Natural killer cell (primary cell): ENCODE results near the gene SND1. TPM values are rescaled to one million over a fixed set of nuclear protein-coding genes. Genes with fewer than 3 reads are reported as not detected.

Source experiments
- ATAC-seq, 3 donors: fragments of 150-1000 bp in 2 of 3; fragments of 200-7000 bp in 1 of 3; cut with Tn5 transposase; 1 replicate in 1 of 3; 2 replicates in 2 of 3; pipeline ENCODE4 v1.10.0; 2021; ENCODE audit warnings: mild to moderate bottlenecking in 2 of 3, moderate library complexity in 2 of 3
- DNase-seq, 2 donors: peaks; one replicate each; pipeline versions ENCODE4 v3.0.0 to v3.0.0-alpha.2; 2013 to 2021; ENCODE audit warnings: mixed read lengths in 1 of 2
- H3K27ac ChIP-seq: one replicate; pipeline ENCODE4 v1.5.1; 2013; ENCODE audit warnings: mild to moderate bottlenecking, low read length
- H3K27me3 ChIP-seq: one replicate; pipeline ENCODE4 v1.6.1; 2013; ENCODE audit warnings: low read length; ENCODE audit not compliant: control insufficient read depth, insufficient read depth
- H3K36me3 ChIP-seq: one replicate; pipeline ENCODE4 v1.6.1; 2013; ENCODE audit warnings: low read length; ENCODE audit not compliant: control insufficient read depth, insufficient read depth
- H3K4me1 ChIP-seq: one replicate; pipeline ENCODE4 v1.6.1; 2013; ENCODE audit warnings: low read length; ENCODE audit not compliant: control insufficient read depth, insufficient read depth
- H3K4me3 ChIP-seq: one replicate; pipeline ENCODE4 v1.5.1; 2013; ENCODE audit warnings: low read length
- H3K9me3 ChIP-seq: one replicate; pipeline ENCODE4 v1.6.1; 2013; ENCODE audit warnings: low read length; ENCODE audit not compliant: control insufficient read depth, insufficient read depth
- H3K27ac Mint-ChIP-seq, 2 donors: one replicate each; pipeline ENCODE4 v1.8.0; 2022; ENCODE audit warnings: mild to moderate bottlenecking in 2 of 2, mixed read lengths in 2 of 2, moderate library complexity in 1 of 2
- H3K27me3 Mint-ChIP-seq, 2 donors: one replicate each; pipeline ENCODE4 v1.8.0; 2022; ENCODE audit warnings: low read depth in 2 of 2, mixed read lengths in 2 of 2
- H3K36me3 Mint-ChIP-seq: one replicate; pipeline ENCODE4 v1.8.0; 2022; ENCODE audit warnings: mixed read lengths
- H3K4me1 Mint-ChIP-seq, 2 donors: one replicate each; pipeline ENCODE4 v1.8.0; 2022; ENCODE audit warnings: mixed read lengths in 2 of 2
- H3K4me3 Mint-ChIP-seq: one replicate; pipeline ENCODE4 v1.8.0; 2022; ENCODE audit warnings: mild to moderate bottlenecking, moderate library complexity, mixed read lengths
- H3K9me3 Mint-ChIP-seq, 2 donors: one replicate each; pipeline ENCODE4 v1.8.0; 2022; ENCODE audit warnings: mixed read lengths in 2 of 2
- CTCF ChIP-seq: fragments of 200-600 bp; IDR thresholded peaks from one replicate; pipeline ENCODE4 v1.8.0; 2022; ENCODE audit warnings: antibody characterized with exemption
- WGBS: methylation state at CpG from one replicate; pipeline ENCODE4 v1.1.7; 2013; ENCODE audit warnings: missing lambda C conversion rate; ENCODE audit not compliant: insufficient coverage; 5-methylcytosine and 5-hydroxymethylcytosine counted together
- intact Hi-C: fragments of 100-400 bp; cut with micrococcal nuclease; formaldehyde crosslinking; loops from one replicate; pipeline ENCODE4 v1.14.2; 2022
- total RNA-seq, 4 donors: library from RNA; stranded (reverse); fragments of 120-200 nt in 1 of 4; gene quantifications; one replicate each; pipeline versions ENCODE4 v1.2.3 to v1.2.4, GENCODE V29; 2013 to 2022

Gene SND1
- total RNA-seq, 3 donors from 2014 or later (not counting 1 experiment from before 2014, with no cell fraction given) = 149 to 188 (median 149) TPM

GRCh38 chr7:127821146-127821545 is 169.2 kb downstream of the SND1 start:
- no peaks in the 10 kb centered on the region for H3K9me3 ChIP-seq
- WGBS = 100% methylated on average over 1 of the region's 1 CpG
- H3K9me3 Mint-ChIP-seq = no peaks in the 10 kb centered on the region
- DNase-seq = no peak
- intact Hi-C loops = no loop called here
- H3K36me3 Mint-ChIP-seq = no peaks in the 10 kb centered on the region
- H3K36me3 ChIP-seq = no peaks in the 10 kb centered on the region
- H3K27me3 Mint-ChIP-seq = no peaks in the 10 kb centered on the region
- H3K27me3 ChIP-seq = no peaks in the 10 kb centered on the region
- no peak overlapping the region for H3K27ac ChIP-seq
- TF ChIP-seq CTCF = no peak
- no peak overlapping the region for H3K4me3 ChIP-seq
- H3K4me3 Mint-ChIP-seq = no peak overlapping the region
- ATAC-seq = no peak
- H3K27ac Mint-ChIP-seq = no peak overlapping the region
- H3K4me1 Mint-ChIP-seq = peaks cover 37 to 44% of the 10 kb centered on the region in 2 donors
- H3K4me1 ChIP-seq = no peaks in the 10 kb centered on the region

- ATAC-seq (no peak), DNase-seq (no peak)
- Mint-ChIP-seq H3K4me3 (no peak overlapping the region), H3K36me3 (no peaks in the 10 kb centered on the region), H3K4me1 (peaks cover 27 to 43% of the 10 kb centered on the region in 2 donors), H3K9me3 (no peaks in the 10 kb centered on the region), H3K27ac (no peak overlapping the region), H3K27me3 (no peaks in the 10 kb centered on the region)
- intact Hi-C loops = no loop called here
- no peaks in the 10 kb centered on the region for H3K9me3 ChIP-seq
- H3K27me3 ChIP-seq = no peaks in the 10 kb centered on the region
- no peak overlapping the region for H3K27ac ChIP-seq
- 94% methylated on average over 5 of the region's 5 CpGs for WGBS
- H3K4me3 ChIP-seq = no peak overlapping the region
- H3K36me3 ChIP-seq = no peaks in the 10 kb centered on the region
- no peak for TF ChIP-seq CTCF
- no peaks in the 10 kb centered on the region for H3K4me1 ChIP-seq
These were observed 171.0 kb downstream of the SND1 start for GRCh38 chr7:127822822-127823508.

GRCh38 chr7:127824682-127825081 is 172.7 kb downstream of the SND1 start:
- Histone ChIP-seq H3K4me3 (no peak overlapping the region), H3K27ac (no peak overlapping the region), H3K36me3 (no peaks in the 10 kb centered on the region), H3K27me3 (no peaks in the 10 kb centered on the region), H3K9me3 (no peaks in the 10 kb centered on the region), H3K4me1 (no peaks in the 10 kb centered on the region)
- ATAC-seq (no peak), DNase-seq (no peak)
- Mint-ChIP-seq H3K36me3 (no peaks in the 10 kb centered on the region), H3K27me3 (no peaks in the 10 kb centered on the region), H3K9me3 (no peaks in the 10 kb centered on the region), H3K4me3 (no peak overlapping the region), H3K4me1 (peaks cover 19 to 32% of the 10 kb centered on the region in 2 donors), H3K27ac (no peak overlapping the region)
- WGBS = 100% methylated on average over 1 of the region's 1 CpG
- intact Hi-C loops = no loop called here
- TF ChIP-seq CTCF = no peak
